GM18508 (cell line): ENCODE measurements around the gene MAP1A.
"Not testable (repeated sequence)": the region's sequence is repeated elsewhere in the genome, so short reads cannot be mapped to it uniquely, and the experiment has no call there.

Source experiments
- ATAC-seq: cut with Tn5 transposase; IDR thresholded peaks from one replicate; pipeline ENCODE4 v1.9.1; 2021; ENCODE audit warnings: moderate number of reproducible peaks; ENCODE audit not compliant: insufficient read depth, unreplicated experiment

Gene MAP1A

GRCh38 chr15:43528542-43529007, 11.2 kb downstream of the MAP1A start:
- no peak for ATAC-seq

DNA sequence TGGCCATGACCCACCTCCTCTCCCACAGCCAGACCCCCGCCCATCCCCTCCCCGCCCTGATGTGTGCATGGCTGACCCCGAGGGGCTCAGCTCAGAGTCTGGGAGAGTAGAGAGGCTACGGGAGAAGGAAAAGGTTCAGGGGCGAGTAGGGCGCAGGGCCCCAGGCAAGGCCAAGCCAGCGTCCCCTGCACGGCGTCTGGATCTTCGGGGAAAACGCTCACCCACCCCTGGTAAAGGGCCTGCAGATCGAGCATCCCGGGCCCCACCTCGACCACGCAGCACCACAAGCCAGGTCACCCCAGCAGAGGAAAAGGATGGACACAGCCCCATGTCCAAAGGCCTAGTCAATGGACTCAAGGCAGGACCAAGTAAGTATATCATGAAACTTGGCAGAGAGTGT, 11.7 kb downstream of the MAP1A start:
- ATAC-seq: no peak

DNA sequence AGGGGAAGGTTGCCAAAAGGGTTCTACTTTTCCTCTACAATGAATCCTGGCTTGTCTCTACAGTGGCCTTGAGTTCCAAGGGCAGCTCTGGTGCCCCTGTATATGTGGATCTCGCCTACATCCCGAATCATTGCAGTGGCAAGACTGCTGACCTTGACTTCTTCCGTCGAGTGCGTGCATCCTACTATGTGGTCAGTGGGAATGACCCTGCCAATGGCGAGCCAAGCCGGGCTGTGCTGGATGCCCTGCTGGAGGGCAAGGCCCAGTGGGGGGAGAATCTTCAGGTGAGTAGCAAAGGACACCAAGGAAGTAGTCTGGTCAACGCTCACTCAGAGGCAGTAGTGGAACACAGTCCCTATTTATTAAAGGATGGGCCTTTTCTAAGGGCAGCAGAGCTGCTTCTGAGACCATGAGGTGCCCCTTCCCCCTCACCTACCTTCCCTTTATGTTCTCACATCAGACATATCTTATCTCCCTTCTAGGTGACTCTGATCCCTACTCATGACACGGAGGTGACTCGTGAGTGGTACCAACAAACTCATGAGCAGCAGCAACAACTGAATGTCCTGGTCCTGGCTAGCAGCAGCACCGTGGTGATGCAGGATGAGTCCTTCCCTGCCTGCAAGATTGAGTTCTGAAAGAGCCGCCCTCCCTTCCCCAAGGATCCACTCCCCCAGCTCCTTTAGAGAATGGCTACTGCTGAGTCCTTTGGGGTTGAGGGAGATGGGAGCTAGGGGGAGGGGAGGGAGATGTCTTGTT, 12.4 kb downstream of the MAP1A start:
- no peak for ATAC-seq

GRCh38 chr15:43531018-43531670, 13.7 kb downstream of the MAP1A start:
- ATAC-seq: no peak

DNA sequence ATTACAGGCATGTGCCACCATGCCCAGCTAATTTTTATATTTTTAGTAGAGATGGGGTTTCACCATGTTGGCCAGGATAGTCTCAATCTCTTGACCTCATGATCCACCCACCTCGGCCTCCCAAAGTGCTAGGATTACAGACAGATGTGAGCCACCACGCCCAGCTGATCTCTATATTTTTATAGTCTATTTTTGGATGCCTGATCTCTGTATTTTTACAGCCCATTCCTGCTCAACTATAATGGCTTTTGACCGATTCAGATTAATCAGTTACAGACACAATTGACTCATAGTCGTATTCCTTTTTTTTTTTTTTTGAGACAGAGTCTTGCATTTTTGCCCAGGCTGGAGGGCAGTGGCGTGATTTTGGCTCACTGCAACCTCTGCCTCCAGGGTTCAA, 15.4 kb downstream of the MAP1A start:
- ATAC-seq: not testable (repeated sequence)

GRCh38 chr15:43534897-43535296, 17.5 kb downstream of the MAP1A start:
- no peak for ATAC-seq

DNA sequence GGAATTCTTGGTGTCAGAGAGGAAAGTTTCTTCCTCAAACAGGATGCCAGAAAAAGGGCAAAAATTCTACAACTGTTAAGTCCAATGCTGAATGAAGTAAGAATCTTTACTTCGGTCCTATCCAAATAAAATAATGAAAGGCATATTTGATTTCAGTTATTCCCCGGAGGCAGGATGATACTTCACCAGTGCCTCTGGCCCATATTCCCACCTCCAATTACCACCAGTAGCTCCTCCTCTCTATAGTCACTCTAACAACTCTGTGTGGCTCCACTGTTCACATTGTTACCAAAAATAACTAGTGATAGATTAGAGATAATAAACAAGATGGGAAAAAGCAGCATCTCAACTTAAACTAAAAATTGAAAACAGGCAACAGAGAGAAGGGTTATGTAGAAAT, 20.7 kb downstream of the MAP1A start:
- ATAC-seq: no peak

- ATAC-seq: no peak
These were observed 24.4 kb downstream of the MAP1A start for GRCh38 chr15:43541785-43542184.

DNA sequence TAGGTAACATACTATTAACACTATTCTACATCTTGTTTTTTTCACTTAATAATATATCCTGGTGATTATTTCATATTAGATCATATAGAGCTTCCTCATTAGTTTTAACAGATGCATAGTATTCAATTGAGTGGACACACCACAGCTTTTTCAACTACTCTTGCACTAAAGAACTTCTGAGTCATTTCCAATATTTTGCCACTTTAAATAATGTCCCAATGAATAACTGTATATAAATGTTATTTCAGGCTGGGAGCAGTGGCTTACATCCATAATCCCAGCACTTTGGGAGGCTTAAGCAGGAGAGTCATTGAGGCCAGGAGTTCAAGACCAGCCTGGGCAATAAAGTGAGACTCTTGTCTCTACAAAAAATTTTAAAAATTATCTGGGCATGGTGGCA, 26.9 kb downstream of the MAP1A start:
- no peak for ATAC-seq

DNA sequence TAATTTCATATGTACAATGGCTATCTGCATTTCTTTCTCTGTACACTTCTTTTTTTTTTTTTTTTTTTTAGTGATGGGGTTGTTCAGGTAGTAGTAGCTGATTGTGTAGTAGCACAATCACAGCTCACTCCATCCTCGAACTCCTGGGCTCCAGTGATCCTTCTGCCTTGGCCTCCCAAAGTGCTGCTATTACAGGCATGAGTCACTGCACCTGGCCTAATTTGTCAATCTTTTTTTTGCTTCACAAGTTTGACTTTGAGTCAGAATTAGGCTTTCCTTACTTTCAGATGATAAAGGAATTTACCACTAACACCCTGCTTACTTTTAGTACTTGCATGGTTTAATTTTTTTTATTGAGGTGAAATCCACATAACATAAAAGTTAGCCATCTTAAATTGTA, 28.0 kb downstream of the MAP1A start:
- ATAC-seq: no peak

DNA sequence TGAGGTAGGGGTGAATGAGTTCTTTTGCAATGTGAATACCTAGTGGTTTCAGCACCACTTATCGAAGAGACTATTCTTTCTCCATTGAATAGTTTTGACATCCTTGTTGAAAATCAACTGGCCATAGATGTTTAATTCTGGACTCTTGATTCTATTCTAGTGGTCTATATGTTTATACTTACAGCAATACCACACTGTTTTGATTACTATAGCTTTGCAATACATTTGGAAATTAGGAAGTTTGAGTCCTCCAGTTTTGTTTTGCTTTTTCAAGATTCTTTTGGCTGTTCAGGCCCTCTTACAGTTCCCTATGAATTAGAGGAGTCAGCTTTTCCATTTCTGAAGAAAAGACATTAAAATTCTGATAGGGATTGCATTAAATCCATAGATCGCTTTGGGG, 30.1 kb downstream of the MAP1A start:
- no peak for ATAC-seq

DNA sequence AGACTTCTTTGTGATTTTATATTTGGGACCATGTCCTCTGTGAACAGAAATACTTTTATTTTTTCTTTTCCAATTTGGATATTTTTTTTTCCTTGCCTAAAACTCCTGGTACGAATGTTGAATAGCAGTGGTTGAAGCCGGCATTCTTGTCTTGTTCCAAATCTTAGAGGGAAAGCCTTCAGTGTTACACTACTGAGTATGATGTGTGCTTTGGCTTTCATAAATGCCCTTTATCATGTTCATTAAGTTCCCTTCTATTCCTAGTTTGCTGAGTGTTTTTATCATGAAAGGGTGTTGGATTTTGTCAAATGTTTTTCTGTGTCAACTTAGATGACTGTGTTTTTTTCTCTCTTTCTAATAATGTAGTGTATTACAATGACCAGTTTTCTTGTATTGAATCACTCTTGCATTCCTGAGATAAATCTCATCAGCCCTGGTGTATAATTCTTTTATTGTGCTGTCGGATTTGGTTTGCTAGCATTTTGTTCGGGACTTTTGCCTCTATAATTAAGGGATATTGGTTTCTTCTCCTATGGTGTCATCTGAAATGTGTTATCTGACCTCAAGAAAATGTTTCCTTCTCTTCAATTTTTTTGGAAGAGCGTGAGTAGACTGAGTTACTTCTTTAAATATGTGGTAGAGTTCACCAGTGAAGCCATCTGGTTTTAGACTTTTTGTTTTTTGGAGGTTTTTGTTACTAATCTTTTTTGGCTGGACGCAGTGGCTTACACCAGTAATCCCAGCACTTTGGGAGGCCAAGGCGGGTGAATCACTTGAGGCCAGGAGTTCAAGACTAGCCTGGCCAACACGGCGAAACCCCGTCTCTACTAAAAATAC, 33.3 kb downstream of the MAP1A start:
- ATAC-seq: no peak

GRCh38 chr15:43552256-43552655, 34.8 kb downstream of the MAP1A start:
- no peak for ATAC-seq

- ATAC-seq: no peak
These were observed 35.6 kb downstream of the MAP1A start for GRCh38 chr15:43552986-43553385.

DNA sequence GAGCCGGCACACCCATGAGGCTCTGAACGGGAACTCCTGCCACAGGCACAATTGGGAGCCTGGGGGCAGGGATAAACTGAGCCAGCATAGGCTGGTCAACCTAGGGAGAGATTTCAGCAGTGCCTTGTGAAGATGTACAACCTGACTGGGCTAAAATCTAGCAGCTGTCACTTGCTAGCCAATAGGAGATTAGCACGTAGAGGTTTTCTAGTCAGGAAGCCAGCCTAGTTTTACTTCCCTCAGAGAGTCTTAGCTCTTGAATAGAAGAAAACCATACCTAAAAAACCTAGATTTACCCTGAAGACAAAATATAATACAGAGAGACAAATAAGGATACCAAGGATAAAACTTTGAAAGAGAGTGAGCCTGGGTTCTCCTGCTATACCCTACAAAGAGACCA, 45.3 kb downstream of the MAP1A start:
- ATAC-seq: not testable (repeated sequence)

- ATAC-seq: not testable (repeated sequence)
These were observed 46.4 kb downstream of the MAP1A start for GRCh38 chr15:43563793-43564192.

GRCh38 chr15:43566615-43567014, 49.2 kb downstream of the MAP1A start:
- ATAC-seq: not testable (repeated sequence)

DNA sequence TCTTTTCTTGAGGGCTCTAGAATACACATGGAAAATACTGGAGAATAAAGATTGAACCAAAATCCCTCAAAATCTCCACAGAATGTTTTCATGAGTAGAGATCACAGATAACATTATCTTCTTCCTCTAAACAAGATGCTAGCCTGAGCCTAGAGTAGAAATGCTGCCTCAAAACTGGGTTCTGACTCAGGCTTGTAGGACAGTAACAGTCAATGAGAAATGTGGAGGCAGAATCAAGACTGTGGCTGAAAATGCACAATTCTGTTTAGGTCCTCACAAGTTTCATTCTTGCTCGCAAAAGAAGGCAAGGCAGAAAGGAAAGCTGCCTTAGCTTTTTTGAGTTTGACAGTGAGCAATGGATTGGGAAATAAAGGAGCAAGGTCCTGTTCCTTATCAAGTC, 57.2 kb downstream of the MAP1A start:
- not testable (repeated sequence) for ATAC-seq
